HPDE6-E6E7 (cell line): Measurements from ENCODE around the gene ADGRD1.
"Not testable (repeated sequence)": the region's sequence is repeated elsewhere in the genome, so short reads cannot be mapped to it uniquely, and the experiment has no call there.

Experiments
- DNase-seq: peaks from one replicate; pipeline ENCODE4 v3.0.0; 2011; ENCODE audit warnings: missing footprints; ENCODE audit errors: extremely low spot score

ADGRD1 gene

GRCh38 chr12:130937546-130937945 is 16.2 kb upstream of the ADGRD1 start:
- not testable (repeated sequence) for DNase-seq

GRCh38 chr12:130938186-130938585 is 15.5 kb upstream of the ADGRD1 start:
- DNase-seq = no peak

- DNase-seq = no peak
Observed at GRCh38 chr12:130944878-130945277, 8.8 kb upstream of the ADGRD1 start.

- DNase-seq = no peak
Observed at GRCh38 chr12:130945786-130946492, 7.8 kb upstream of the ADGRD1 start.

GRCh38 chr12:130947028-130947613 is 6.6 kb upstream of the ADGRD1 start:
- no peak for DNase-seq

GRCh38 chr12:130948136-130948535 is 5.6 kb upstream of the ADGRD1 start:
- DNase-seq = no peak

GRCh38 chr12:130948751-130949150 is 5.0 kb upstream of the ADGRD1 start:
- DNase-seq = no peak

GRCh38 chr12:130949806-130950205 is 3.9 kb upstream of the ADGRD1 start:
- DNase-seq = no peak

- no peak for DNase-seq
Observed at GRCh38 chr12:130951636-130952035, 2.1 kb upstream of the ADGRD1 start.

- DNase-seq = no peak
Observed at GRCh38 chr12:130952171-130952954, 1.3 kb upstream of the ADGRD1 start.

GRCh38 chr12:130954544-130954831 is 781 bp downstream of the ADGRD1 start:
- DNase-seq = no peak

GRCh38 chr12:130955238-130955816 is 1.6 kb downstream of the ADGRD1 start:
- no peak for DNase-seq

GRCh38 chr12:130956009-130956408 is 2.3 kb downstream of the ADGRD1 start:
- DNase-seq = no peak

GRCh38 chr12:130956456-130957303 is 3.0 kb downstream of the ADGRD1 start:
- no peak for DNase-seq

GRCh38 chr12:130957304-130957621 is 3.6 kb downstream of the ADGRD1 start:
- no peak for DNase-seq

GRCh38 chr12:130958557-130959140 is 4.9 kb downstream of the ADGRD1 start:
- no peak for DNase-seq

- no peak for DNase-seq
Observed at GRCh38 chr12:130959632-130960031, 5.9 kb downstream of the ADGRD1 start.

- DNase-seq = no peak
Observed at GRCh38 chr12:130960058-130960457, 6.4 kb downstream of the ADGRD1 start.

- DNase-seq = no peak
Observed at GRCh38 chr12:130960787-130961186, 7.1 kb downstream of the ADGRD1 start.

- DNase-seq = no peak
Observed at GRCh38 chr12:130961921-130962451, 8.3 kb downstream of the ADGRD1 start.

- DNase-seq = no peak
Observed at GRCh38 chr12:130965214-130965613, 11.5 kb downstream of the ADGRD1 start.
